H9 (cell line): ENCODE measurements around the gene NSUN6. TPM values are rescaled to one million over a fixed set of nuclear protein-coding genes. Genes with fewer than 3 reads are reported as not detected.

Source experiments
- DNase-seq: peaks from one replicate; pipeline ENCODE4 v3.0.0-alpha.2; 2017
- H2AFZ ChIP-seq: one replicate; pipeline ENCODE4 v1.6.1; 2013; ENCODE audit warnings: mild to moderate bottlenecking, low read length, control low read depth, moderate library complexity
- H2AK5ac ChIP-seq: 2 replicates; pipeline ENCODE4 v1.6.1; 2013; ENCODE audit warnings: low read length, control low read depth, mixed read lengths; ENCODE audit not compliant: insufficient read length
- H2BK120ac ChIP-seq: one replicate; pipeline ENCODE4 v1.6.1; 2013; ENCODE audit warnings: low read depth, mild to moderate bottlenecking, low read length, control low read depth, inconsistent platforms; ENCODE audit not compliant: poor library complexity, severe bottlenecking
- H2BK12ac ChIP-seq: 2 replicates; pipeline ENCODE4 v1.6.1; 2013; ENCODE audit warnings: low read length, control low read depth, mixed read lengths, low read depth; ENCODE audit not compliant: insufficient read length
- H2BK15ac ChIP-seq: 2 replicates; pipeline ENCODE4 v1.6.1; 2013; ENCODE audit warnings: low read depth, low read length, control low read depth
- H2BK20ac ChIP-seq: one replicate; pipeline ENCODE4 v1.6.1; 2013; ENCODE audit warnings: low read depth, mild to moderate bottlenecking, low read length, control low read depth, inconsistent platforms; ENCODE audit not compliant: poor library complexity, severe bottlenecking
- H2BK5ac ChIP-seq: 2 replicates; pipeline ENCODE4 v1.6.1; 2013; ENCODE audit warnings: low read length, control low read depth, mixed read lengths; ENCODE audit not compliant: insufficient read length
- H3K14ac ChIP-seq: 2 replicates; pipeline ENCODE4 v1.6.1; 2013; ENCODE audit warnings: low read length, control low read depth; ENCODE audit not compliant: insufficient read depth
- H3K18ac ChIP-seq: 2 replicates; pipeline ENCODE4 v1.6.1; 2013; ENCODE audit warnings: low read depth, mild to moderate bottlenecking, mixed read lengths, low read length, control low read depth; ENCODE audit not compliant: insufficient read length
- H3K23ac ChIP-seq: 2 replicates; pipeline ENCODE4 v1.6.1; 2013; ENCODE audit warnings: low read length, control low read depth, mixed read lengths, low read depth; ENCODE audit not compliant: insufficient read length
- H3K23me2 ChIP-seq: 2 replicates; pipeline ENCODE4 v1.6.1; 2013; ENCODE audit warnings: low read depth, mild to moderate bottlenecking, mixed read lengths, low read length, control low read depth; ENCODE audit not compliant: insufficient read length, poor library complexity, severe bottlenecking
- H3K27ac ChIP-seq: 2 replicates; pipeline ENCODE4 v1.5.1; 2013; ENCODE audit warnings: low read length, control low read depth, mixed read lengths, low read depth; ENCODE audit not compliant: insufficient read length
- H3K27me3 ChIP-seq: 2 replicates; pipeline ENCODE4 v1.6.1; 2013; ENCODE audit warnings: low read length, control low read depth, inconsistent platforms; ENCODE audit not compliant: insufficient read depth
- H3K4ac ChIP-seq: 2 replicates; pipeline ENCODE4 v1.6.1; 2013; ENCODE audit warnings: low read depth, mild to moderate bottlenecking, control low read depth, inconsistent platforms, low read length, moderate library complexity
- H3K4me1 ChIP-seq: 2 replicates; pipeline ENCODE4 v1.6.1; 2013; ENCODE audit warnings: low read length, control low read depth, inconsistent platforms; ENCODE audit not compliant: insufficient read depth
- H3K4me2 ChIP-seq: 2 replicates; pipeline ENCODE4 v1.6.1; 2013; ENCODE audit warnings: low read length, control low read depth, mixed read lengths; ENCODE audit not compliant: insufficient read length, insufficient read depth
- H3K56ac ChIP-seq: 2 replicates; pipeline ENCODE4 v1.6.1; 2013; ENCODE audit warnings: low read depth, mild to moderate bottlenecking, mixed read lengths, low read length, control low read depth; ENCODE audit not compliant: insufficient read length
- H3K79me1 ChIP-seq: 2 replicates; pipeline ENCODE4 v1.6.1; 2013; ENCODE audit warnings: low read depth, mild to moderate bottlenecking, moderate library complexity, low read length, control low read depth, inconsistent platforms; ENCODE audit not compliant: insufficient read depth, poor library complexity, severe bottlenecking
- H3K79me2 ChIP-seq: 2 replicates; pipeline ENCODE4 v1.6.1; 2013; ENCODE audit warnings: low read length, control low read depth, inconsistent platforms; ENCODE audit not compliant: insufficient read depth
- H3K9ac ChIP-seq: 2 replicates; pipeline ENCODE4 v1.6.1; 2013; ENCODE audit warnings: low read length, control low read depth, mixed read lengths; ENCODE audit not compliant: insufficient read length; ENCODE audit errors: extremely low read depth
- H3K9me3 ChIP-seq: one replicate; pipeline ENCODE4 v1.6.1; 2013; ENCODE audit warnings: low read depth, low read length, inconsistent platforms; ENCODE audit not compliant: control insufficient read depth
- H3T11ph ChIP-seq: one replicate; pipeline ENCODE4 v1.6.1; 2013; ENCODE audit warnings: mild to moderate bottlenecking, low read length, control low read depth, inconsistent platforms
- H4K20me1 ChIP-seq: one replicate; pipeline ENCODE4 v1.6.1; 2013; ENCODE audit not compliant: control insufficient read depth, insufficient read length, insufficient read depth
- H4K5ac ChIP-seq: 2 replicates; pipeline ENCODE4 v1.6.1; 2013; ENCODE audit warnings: low read depth, mild to moderate bottlenecking, mixed read lengths, low read length, control low read depth; ENCODE audit not compliant: insufficient read length
- H4K8ac ChIP-seq: replicated peaks from 2 replicates; pipeline ENCODE4 v1.6.1; 2013; ENCODE audit warnings: low read length, control low read depth, mixed read lengths, low read depth; ENCODE audit not compliant: insufficient read length
- H4K91ac ChIP-seq: 2 replicates; pipeline ENCODE4 v1.6.1; 2013; ENCODE audit warnings: low read depth, mild to moderate bottlenecking, moderate library complexity, mixed read lengths, low read length, control low read depth; ENCODE audit not compliant: insufficient read length
- H3K27ac Mint-ChIP-seq, 3 experiments: 2 replicates in 2 of 3; 3 replicates in 1 of 3; pipeline ENCODE4 v1.8.0; 2020 to 2021; ENCODE audit warnings: mixed read lengths in 3 of 3, mild to moderate bottlenecking in 1 of 3, moderate library complexity in 1 of 3
- H3K27me3 Mint-ChIP-seq: 2 replicates; pipeline ENCODE4 v1.8.0; 2021; ENCODE audit warnings: low read depth, mild to moderate bottlenecking, moderate library complexity, mixed read lengths
- H3K36me3 Mint-ChIP-seq, 3 experiments: 2 replicates in 2 of 3; 3 replicates in 1 of 3; pipeline ENCODE4 v1.8.0; 2020 to 2021; ENCODE audit warnings: low read depth in 3 of 3, mixed read lengths in 3 of 3; ENCODE audit not compliant: insufficient read depth in 1 of 3
- H3K4me1 Mint-ChIP-seq, 2 experiments: 2 replicates each; pipeline ENCODE4 v1.8.0; 2020; ENCODE audit warnings: mixed read lengths in 2 of 2
- H3K4me3 Mint-ChIP-seq, 2 experiments: 2 replicates in 1 of 2; 3 replicates in 1 of 2; pipeline ENCODE4 v1.8.0; 2020 to 2021; ENCODE audit warnings: mild to moderate bottlenecking in 2 of 2, mixed read lengths in 2 of 2, moderate library complexity in 1 of 2
- H3K9me3 Mint-ChIP-seq, 2 experiments: 2 replicates in 1 of 2; 3 replicates in 1 of 2; pipeline ENCODE4 v1.8.0; 2020; ENCODE audit warnings: mild to moderate bottlenecking in 2 of 2, mixed read lengths in 2 of 2, moderate library complexity in 1 of 2
- WGBS: extraction: QIAGEN DNeasy Blood & Tissue Kit; methylation state at CpG from one replicate; pipeline ENCODE4 v1.1.7; 2013; ENCODE audit warnings: missing lambda C conversion rate, low lambda C conversion rate, mixed read lengths; ENCODE audit not compliant: insufficient read length; ENCODE audit errors: extremely low coverage; 5-methylcytosine and 5-hydroxymethylcytosine counted together
- total RNA-seq: library from RNA; stranded (reverse); gene quantifications from 2 replicates; pipeline ENCODE4 v1.2.1, GENCODE V29; 2021
- TF ChIP-seq, protein P1 (sequence below): fragments of 200-600 bp; sonication (generic); conservative IDR thresholded peaks from 3 replicates; pipeline ENCODE4 v1.8.0; 2021; ENCODE audit warnings: antibody characterized with exemption, mild to moderate bottlenecking

The NSUN6 gene
- total RNA-seq, 1 experiment from 2014 or later: 11.9 TPM

DNA sequence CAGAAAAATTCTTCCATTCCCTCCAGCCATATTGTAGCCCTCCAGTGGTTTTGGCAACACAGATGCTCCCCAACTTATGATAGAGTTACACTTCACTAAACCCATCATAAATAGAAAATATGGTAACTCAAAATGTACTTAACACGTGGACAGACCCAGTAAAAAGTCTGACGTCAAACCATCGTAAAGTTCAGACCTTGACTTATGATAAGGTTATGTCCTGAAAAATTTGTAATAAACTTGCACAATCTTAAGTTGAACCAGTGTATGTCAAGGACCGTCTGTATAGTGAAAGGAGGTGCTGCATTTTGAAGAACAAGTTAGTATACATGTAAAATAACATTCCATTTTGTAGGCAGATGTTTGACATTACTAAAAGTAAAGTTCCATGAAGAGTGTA is 142.8 kb downstream of the NSUN6 start:
- Histone ChIP-seq H3K14ac (no peak overlapping the region), H3T11ph (no peak overlapping the region), H3K23me2 (no peaks in the 10 kb centered on the region), H4K8ac (no peak overlapping the region), H4K5ac (no peak overlapping the region), H3K9ac (no peak overlapping the region), H3K18ac (no peak overlapping the region), H3K79me1 (no peaks in the 10 kb centered on the region), H4K91ac (no peak overlapping the region), H3K56ac (no peak overlapping the region), H2AFZ (no peak overlapping the region), H3K4me1 (no peaks in the 10 kb centered on the region), H3K9me3 (no peaks in the 10 kb centered on the region), H3K79me2 (no peaks in the 10 kb centered on the region), H3K27me3 (no peaks in the 10 kb centered on the region), H2BK20ac (no peak overlapping the region), H2BK15ac (no peak overlapping the region), H3K27ac (no peak overlapping the region), H3K4ac (no peak overlapping the region), H3K4me2 (no peak overlapping the region), H2BK5ac (no peak overlapping the region), H2BK12ac (no peak overlapping the region), H3K23ac (no peak overlapping the region), H4K20me1 (no peaks in the 10 kb centered on the region), H2AK5ac (no peak overlapping the region), H2BK120ac (no peak overlapping the region)
- no peaks in the 10 kb centered on the region for H3K27me3 Mint-ChIP-seq
- H3K36me3 Mint-ChIP-seq: no peaks in the 10 kb centered on the region; a peak in 1 of 7 replicates
- no CpG with 5 or more reads among the region's 4 CpGs for WGBS
- H3K9me3 Mint-ChIP-seq: no peaks in the 10 kb centered on the region
- DNase-seq: no peak
- H3K27ac Mint-ChIP-seq: no peak overlapping the region
- no peaks in the 10 kb centered on the region for H3K4me1 Mint-ChIP-seq
- H3K4me3 Mint-ChIP-seq: no peak overlapping the region
- TF ChIP-seq, protein P1, sequence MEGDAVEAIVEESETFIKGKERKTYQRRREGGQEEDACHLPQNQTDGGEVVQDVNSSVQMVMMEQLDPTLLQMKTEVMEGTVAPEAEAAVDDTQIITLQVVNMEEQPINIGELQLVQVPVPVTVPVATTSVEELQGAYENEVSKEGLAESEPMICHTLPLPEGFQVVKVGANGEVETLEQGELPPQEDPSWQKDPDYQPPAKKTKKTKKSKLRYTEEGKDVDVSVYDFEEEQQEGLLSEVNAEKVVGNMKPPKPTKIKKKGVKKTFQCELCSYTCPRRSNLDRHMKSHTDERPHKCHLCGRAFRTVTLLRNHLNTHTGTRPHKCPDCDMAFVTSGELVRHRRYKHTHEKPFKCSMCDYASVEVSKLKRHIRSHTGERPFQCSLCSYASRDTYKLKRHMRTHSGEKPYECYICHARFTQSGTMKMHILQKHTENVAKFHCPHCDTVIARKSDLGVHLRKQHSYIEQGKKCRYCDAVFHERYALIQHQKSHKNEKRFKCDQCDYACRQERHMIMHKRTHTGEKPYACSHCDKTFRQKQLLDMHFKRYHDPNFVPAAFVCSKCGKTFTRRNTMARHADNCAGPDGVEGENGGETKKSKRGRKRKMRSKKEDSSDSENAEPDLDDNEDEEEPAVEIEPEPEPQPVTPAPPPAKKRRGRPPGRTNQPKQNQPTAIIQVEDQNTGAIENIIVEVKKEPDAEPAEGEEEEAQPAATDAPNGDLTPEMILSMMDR: no peak
